Subcutaneous abdominal adipose tissue (tissue), 5 donors: ENCODE data around the gene NPSR1.
A peak's percentile ranks its signal among the peaks of the same experiment; 100 is the strongest.

Experiments
- H3K27ac ChIP-seq: one replicate; pipeline ENCODE4 v1.7.0; 2013; ENCODE audit warnings: low read depth, mild to moderate bottlenecking, inconsistent platforms, low read length, moderate library complexity
- H3K27me3 ChIP-seq, 5 donors: one replicate each; pipeline ENCODE4 v1.7.0; 2013; ENCODE audit warnings: low read length in 5 of 5, inconsistent platforms in 1 of 5; ENCODE audit not compliant: control insufficient read depth in 5 of 5, insufficient read depth in 4 of 5
- H3K36me3 ChIP-seq, 5 donors: one replicate each; pipeline ENCODE4 v1.7.0; 2013; ENCODE audit warnings: low read length in 5 of 5; ENCODE audit not compliant: control insufficient read depth in 5 of 5, insufficient read depth in 5 of 5
- H3K4me1 ChIP-seq, 5 donors: one replicate each; pipeline ENCODE4 v1.7.0; 2013; ENCODE audit warnings: low read length in 5 of 5, mild to moderate bottlenecking in 3 of 5, moderate library complexity in 1 of 5; ENCODE audit not compliant: control insufficient read depth in 5 of 5, insufficient read depth in 5 of 5
- H3K4me3 ChIP-seq, 5 donors: one replicate each; pipeline ENCODE4 v1.7.0; 2013; ENCODE audit warnings: low read length in 5 of 5, low read depth in 1 of 5
- H3K9ac ChIP-seq, 5 donors: one replicate each; pipeline ENCODE4 v1.7.0; 2013; ENCODE audit warnings: low read length in 5 of 5, mild to moderate bottlenecking in 4 of 5, moderate library complexity in 3 of 5
- H3K9me3 ChIP-seq, 5 donors: one replicate each; pipeline ENCODE4 v1.7.0; 2013; ENCODE audit warnings: low read length in 5 of 5; ENCODE audit not compliant: control insufficient read depth in 5 of 5
- donor health status: healthy.
- donor health status: healthy.
- donor health status: healthy.
- donor health status: healthy.
- donor health status: healthy.

The NPSR1 gene

DNA sequence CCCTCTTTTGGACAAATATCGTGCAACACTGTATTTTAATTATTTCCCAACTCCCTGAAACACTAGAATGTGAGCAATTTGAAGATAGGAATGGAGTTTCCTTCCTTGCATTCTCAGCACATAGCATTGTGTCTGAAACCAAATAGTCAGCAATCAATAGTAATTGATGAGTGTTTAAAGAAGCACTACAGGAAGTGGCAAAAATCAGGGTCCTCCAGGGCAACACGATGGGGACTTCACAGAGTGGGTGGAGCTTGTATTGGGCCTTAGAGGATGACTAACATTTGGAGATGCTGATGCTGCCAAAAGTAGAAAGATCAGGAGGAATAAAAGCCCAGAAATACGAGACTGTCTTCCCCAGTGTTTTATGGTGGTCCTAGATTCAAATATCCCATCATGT lies 94.9 kb downstream of the NPSR1 start:
- H3K9me3 ChIP-seq: no peaks in the 10 kb centered on the region
- peaks cover 0 to 11% (median 8%) of the 10 kb centered on the region in 5 donors for H3K4me1 ChIP-seq
- H3K36me3 ChIP-seq: no peaks in the 10 kb centered on the region
- H3K27ac ChIP-seq: no peak overlapping the region
- no peak overlapping the region for H3K4me3 ChIP-seq
- H3K9ac ChIP-seq: no peak overlapping the region
- no peaks in the 10 kb centered on the region for H3K27me3 ChIP-seq

DNA sequence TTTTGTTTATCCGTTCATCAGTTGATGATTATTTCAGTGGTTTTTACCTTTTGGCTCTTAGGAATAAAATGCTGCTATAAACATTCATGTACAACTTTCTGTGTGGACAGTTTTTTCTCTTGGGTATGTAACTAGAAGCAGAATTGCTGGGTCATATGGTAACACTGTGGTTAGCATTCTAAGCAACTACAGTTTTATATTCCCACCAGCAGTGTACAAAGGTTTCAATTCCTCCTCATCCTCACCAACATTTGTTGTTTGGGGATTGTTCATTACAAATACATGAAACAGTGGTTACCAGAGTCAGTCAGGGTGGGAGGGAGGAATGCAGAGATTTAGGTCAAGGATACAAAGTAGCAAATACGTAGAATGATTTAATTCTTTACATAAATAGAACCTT lies 97.0 kb downstream of the NPSR1 start:
- Histone ChIP-seq H3K36me3 (no peaks in the 10 kb centered on the region), H3K9ac (no peak overlapping the region), H3K4me3 (no peak overlapping the region), H3K27me3 (no peaks in the 10 kb centered on the region), H3K4me1 (peaks cover 0 to 11% (median 0%) of the 10 kb centered on the region in 5 donors), H3K9me3 (no peaks in the 10 kb centered on the region), H3K27ac (no peak overlapping the region)

DNA sequence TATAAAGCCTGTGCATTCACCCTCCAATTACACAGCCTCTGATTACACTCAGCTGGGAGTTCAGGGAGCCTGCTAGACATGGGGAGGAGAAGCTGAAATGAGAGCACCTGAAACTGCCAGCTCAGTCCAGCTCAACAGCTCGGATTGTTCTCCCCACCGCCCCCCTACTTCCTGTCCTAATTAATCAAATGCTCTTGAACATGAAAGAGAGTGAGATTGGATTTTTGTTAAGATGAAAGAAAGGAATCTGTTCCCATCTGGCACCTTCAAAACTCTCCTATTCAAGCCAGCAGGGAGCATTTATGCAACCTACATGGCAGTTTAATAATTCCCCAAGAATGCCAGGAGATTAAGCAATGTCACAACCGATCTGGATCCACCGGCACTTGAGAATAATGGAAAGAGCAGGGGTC lies 98.0 kb downstream of the NPSR1 start:
- no peaks in the 10 kb centered on the region for H3K27me3 ChIP-seq
- H3K36me3 ChIP-seq: no peaks in the 10 kb centered on the region
- H3K27ac ChIP-seq: no peak overlapping the region
- H3K9me3 ChIP-seq: no peaks in the 10 kb centered on the region
- H3K4me3 ChIP-seq: no peak overlapping the region
- H3K4me1 ChIP-seq: peaks cover 0 to 11% (median 0%) of the 10 kb centered on the region in 5 donors
- no peak overlapping the region for H3K9ac ChIP-seq

DNA sequence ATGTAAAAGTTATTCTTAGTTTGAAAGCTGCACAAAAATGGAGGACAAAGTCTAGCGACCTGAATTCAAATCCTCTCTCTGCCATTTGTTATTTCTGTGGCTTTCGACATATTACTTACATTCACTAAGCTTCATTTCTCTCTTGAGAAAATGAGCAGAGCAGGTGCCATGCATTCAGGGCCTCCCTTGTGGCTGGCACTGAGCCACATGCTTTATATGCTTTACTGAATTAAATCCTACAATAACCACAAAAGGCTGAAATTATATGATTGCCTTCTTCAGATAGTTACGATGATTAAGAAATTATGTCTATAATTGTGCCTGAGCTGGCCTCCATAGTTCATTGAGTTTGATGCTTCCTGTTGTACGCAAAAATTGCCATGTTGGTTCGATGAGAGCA lies 98.7 kb downstream of the NPSR1 start:
- H3K9ac ChIP-seq: no peak overlapping the region
- H3K27ac ChIP-seq: no peak overlapping the region
- no peaks in the 10 kb centered on the region for H3K9me3 ChIP-seq
- H3K4me1 ChIP-seq: peaks cover 0 to 11% (median 5%) of the 10 kb centered on the region in 5 donors
- H3K4me3 ChIP-seq: no peak overlapping the region
- H3K27me3 ChIP-seq: no peaks in the 10 kb centered on the region
- no peaks in the 10 kb centered on the region for H3K36me3 ChIP-seq

DNA sequence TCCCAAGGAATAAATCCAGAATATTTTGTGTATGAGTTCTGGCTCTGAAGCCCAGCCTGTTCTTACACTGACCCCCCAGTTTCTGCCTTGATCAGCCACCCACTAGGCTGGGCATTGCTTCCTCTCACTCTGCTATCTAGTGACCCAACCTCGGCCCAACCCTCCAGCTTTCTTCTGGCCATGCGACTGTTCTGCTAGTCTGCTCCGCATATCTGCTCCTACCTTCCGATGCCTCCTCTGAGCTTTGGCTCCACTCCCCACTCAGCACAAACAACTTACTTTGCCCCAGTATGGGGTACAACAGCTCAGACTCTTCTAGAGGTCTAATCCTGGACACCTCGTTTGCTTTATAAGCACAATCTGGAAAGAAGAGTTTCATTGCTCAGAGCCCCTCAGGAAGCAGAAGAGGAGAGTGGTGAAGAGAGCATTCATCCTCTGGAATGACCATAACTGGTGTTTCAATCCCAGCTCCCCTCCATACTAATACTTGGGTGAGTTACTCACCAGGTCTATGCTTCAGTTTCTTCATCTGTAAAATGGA lies 99.6 kb downstream of the NPSR1 start:
- no peaks in the 10 kb centered on the region for H3K27me3 ChIP-seq
- no peak overlapping the region for H3K27ac ChIP-seq
- peaks cover 0 to 20% (median 13%) of the 10 kb centered on the region in 5 donors for H3K4me1 ChIP-seq
- no peak overlapping the region for H3K4me3 ChIP-seq
- H3K9me3 ChIP-seq: no peaks in the 10 kb centered on the region
- no peaks in the 10 kb centered on the region for H3K36me3 ChIP-seq
- no peak overlapping the region for H3K9ac ChIP-seq

DNA sequence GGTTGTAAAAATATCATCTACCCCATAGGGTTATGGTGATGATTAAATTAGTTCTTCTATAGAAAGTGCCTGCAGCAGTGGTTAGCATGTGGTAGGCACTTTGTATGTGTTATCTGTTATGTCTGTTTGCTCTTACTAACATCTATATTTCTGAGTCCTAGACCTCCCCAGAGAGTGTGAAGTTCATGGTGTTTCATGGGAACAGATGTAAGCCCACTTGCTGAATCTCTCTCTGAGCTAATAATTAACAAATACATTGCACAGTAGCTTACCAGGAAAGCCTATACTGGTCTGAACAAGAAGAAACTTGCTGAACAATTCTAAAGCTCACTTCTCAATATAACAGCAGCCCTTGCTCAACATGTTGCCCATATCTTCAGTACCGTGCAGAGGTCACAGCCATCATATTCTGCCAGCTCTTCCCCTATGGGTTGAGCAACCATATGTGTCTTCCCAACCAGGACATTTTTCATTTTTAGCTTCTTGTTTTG lies 100.1 kb downstream of the NPSR1 start:
- no peaks in the 10 kb centered on the region for H3K27me3 ChIP-seq
- no peaks in the 10 kb centered on the region for H3K9me3 ChIP-seq
- H3K4me3 ChIP-seq: no peak overlapping the region
- H3K36me3 ChIP-seq: no peaks in the 10 kb centered on the region
- peaks cover 0 to 25% (median 18%) of the 10 kb centered on the region in 5 donors for H3K4me1 ChIP-seq
- no peak overlapping the region for H3K9ac ChIP-seq
- H3K27ac ChIP-seq: no peak overlapping the region

DNA sequence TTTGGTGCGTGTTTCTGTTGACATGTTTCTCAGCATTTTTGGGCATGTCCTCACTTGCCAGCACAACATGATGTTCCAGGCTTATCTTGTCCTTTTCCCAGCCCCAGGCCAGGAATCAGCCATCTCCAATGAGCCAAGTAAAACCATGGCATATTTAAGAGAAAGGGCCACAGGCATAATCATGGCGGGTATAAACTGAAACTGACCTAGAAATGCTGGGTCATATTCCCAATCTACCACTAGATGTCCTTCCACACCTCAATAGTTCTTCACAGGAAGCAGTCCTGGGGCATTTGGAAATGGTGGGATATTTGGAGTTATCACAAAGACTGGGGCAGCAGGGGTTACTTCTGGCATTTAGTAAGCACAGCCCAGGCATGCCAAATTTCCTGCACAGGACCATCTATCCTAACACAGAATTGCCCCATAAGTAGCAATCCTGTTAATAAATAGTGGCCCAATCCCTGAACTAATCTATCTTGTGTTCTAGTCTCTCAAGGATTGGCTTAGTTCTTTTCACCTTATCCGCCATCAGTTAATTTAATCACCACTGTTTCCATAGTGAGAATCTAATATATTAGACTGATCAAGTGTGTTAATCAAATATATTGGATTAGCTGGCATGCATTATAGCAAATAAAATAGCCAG lies 101.6 kb downstream of the NPSR1 start:
- Histone ChIP-seq H3K27me3 (no peaks in the 10 kb centered on the region), H3K4me3 (no peak overlapping the region), H3K4me1 (peaks cover 0 to 31% (median 22%) of the 10 kb centered on the region in 5 donors)

DNA sequence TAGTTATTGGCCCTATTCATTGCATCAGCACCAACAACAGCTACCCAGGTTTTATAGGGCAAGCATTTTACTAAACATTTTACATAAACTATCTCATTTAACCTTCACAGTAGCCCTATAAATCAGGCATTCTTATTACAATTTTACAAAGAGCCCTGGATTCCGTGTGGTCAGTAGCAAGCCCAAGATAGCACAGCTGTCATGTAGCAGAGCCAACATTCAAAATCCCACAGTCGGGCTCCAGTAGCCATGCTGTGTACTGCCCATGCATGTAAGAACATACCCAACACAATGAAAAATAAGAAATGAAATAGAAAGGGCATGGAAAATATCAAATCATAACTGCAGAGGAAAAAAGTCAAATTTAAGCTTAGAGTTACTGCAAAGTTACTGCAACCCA lies 102.3 kb downstream of the NPSR1 start:
- Histone ChIP-seq H3K4me3 (no peak overlapping the region), H3K27me3 (no peaks in the 10 kb centered on the region), H3K4me1 (peaks cover 0 to 31% (median 22%) of the 10 kb centered on the region in 5 donors), H3K9ac (no peak overlapping the region), H3K9me3 (no peaks in the 10 kb centered on the region), H3K36me3 (no peaks in the 10 kb centered on the region), H3K27ac (no peak overlapping the region)

More for the DNA sequence above, 101.6 kb downstream of the NPSR1 start:
- Histone ChIP-seq H3K9ac (no peak overlapping the region), H3K27ac (no peak overlapping the region), H3K36me3 (no peaks in the 10 kb centered on the region), H3K9me3 (no peaks in the 10 kb centered on the region)

DNA sequence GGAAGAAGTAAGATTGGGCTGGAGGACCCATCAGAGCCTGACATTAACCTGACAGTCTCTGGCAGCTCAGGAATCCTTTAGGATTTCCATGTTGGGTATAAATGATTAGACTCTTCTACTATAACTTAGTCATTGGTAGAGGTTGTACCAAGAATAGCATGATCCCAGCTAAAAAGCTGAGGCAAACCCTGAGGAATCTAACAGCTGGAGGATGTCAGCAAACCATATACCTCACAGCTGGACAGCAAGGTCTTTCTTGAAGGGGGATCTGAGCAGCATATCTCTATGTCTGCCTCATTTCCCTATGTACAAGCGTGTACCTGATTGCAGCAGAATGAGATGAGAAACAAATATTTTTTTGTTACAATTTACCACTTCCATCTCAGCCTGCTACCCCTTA lies 103.2 kb downstream of the NPSR1 start:
- Histone ChIP-seq H3K36me3 (no peaks in the 10 kb centered on the region), H3K27me3 (no peaks in the 10 kb centered on the region), H3K9ac (no peak overlapping the region), H3K4me3 (no peak overlapping the region), H3K4me1 (peaks cover 0 to 26% (median 21%) of the 10 kb centered on the region in 5 donors), H3K9me3 (no peaks in the 10 kb centered on the region), H3K27ac (peak overlapping the region; percentile 89)

DNA sequence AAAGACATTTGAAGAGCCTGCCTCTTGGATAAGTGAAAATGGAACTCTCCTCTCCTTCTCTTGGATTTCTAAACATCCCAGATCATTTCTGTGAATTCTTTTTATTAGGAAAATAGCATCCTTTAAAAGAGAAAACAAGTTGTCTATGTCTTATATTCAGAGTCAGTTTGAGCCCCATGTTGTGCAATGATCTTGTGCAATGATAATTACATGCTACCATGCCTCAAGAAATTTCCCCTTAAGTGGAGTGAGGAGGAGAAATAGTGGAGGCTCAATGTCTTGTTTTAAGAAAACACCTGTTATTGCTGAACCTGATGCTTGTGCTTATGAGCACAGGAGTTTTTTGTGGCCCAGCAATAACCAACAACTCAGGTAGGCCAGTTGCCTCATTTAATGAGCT lies 103.6 kb downstream of the NPSR1 start:
- Histone ChIP-seq H3K4me3 (no peak overlapping the region), H3K27me3 (no peaks in the 10 kb centered on the region), H3K27ac (peak overlapping the region; percentile 89), H3K9me3 (no peaks in the 10 kb centered on the region), H3K36me3 (no peaks in the 10 kb centered on the region), H3K9ac (peak overlapping the region in 1 of 5 donors; percentile 28), H3K4me1 (peaks cover 0 to 23% (median 19%) of the 10 kb centered on the region in 5 donors)
